HG03045 (cell line): ENCODE data around the gene KDM6B.

Source experiments
- ATAC-seq: cut with Tn5 transposase; IDR thresholded peaks from one replicate; pipeline ENCODE4 v1.9.1; 2021; ENCODE audit warnings: mild to moderate bottlenecking, moderate library complexity; ENCODE audit not compliant: unreplicated experiment

Gene KDM6B

DNA sequence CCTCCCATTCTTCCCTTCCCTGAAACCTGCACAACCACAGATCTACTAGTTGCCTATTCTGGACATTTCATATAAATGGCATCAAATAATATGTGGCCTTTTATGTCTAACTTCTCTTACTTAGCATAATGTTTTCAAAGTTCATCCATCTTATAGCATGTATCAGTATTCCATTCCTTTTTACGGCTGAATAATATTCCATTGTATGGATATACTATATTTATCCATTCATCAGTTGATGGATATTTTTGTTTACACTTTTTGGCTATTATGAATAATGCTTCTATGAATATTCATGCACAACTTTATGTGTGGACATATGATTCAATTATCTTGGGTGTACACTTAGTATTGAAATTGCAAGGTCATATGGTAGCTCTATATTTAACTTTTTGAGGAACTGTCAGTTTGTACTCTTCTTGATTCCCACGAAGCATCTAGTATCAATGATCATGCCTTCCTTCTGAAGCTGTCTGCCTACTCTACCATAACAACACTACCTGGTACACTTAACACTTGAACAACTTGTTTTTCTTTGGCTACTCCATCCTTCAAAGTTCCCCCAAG lies 41.9 kb downstream of the KDM6B start:
- no peak for ATAC-seq

DNA sequence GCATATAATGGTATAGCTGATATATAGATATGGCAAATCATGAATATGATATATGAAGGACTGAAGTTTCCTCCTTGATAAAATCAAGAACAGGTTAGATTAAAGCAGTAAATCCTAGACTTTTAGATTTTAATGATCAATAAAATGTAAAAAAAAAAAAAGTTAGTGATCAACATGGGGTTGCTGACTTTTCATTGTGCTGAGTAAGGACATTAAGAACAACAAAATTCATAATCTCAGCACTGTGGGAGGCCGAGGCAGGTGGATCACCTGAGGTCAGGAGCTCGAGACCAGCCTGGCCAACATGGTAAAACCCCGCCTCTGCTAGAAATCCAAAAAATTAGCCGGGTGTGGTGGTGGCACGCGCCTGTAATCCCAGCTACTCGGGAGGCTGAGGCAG lies 44.2 kb downstream of the KDM6B start:
- no peak for ATAC-seq

DNA sequence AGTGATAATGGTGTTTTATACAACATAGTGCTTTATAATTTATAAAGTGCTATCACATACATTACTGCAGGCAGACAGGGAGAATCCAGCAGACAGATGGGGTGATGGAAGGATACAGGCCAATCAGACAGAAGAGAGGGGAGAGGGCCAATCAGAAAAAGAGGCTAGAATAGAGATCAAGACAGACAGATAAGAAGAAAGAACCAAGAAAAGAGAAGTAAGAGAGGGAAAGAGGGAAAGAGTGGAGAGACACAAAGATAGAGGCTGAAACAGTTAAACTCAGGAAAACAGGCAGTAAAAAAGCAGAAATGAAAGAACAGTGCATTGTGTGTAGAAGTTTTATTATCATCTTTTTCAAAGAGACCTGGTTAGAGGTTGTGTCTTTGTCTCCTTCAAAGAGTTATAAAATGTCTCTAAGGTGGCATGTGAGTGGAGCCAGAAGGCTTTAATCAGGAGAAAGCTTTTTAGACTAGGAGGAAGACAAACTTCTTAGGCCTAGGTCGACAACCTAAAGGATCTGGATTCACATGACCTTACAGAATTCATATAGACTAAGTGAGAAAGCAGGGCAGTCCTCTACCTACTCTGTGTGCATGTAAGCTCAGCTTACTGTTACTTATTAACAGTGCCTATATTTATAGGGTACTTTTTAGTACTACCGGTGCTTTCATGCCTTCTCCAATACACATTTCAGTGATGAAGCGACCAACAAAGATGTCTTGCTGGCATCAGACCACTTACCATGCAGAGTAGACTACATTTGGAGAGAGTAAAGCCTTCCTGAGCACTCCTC lies 46.3 kb downstream of the KDM6B start:
- ATAC-seq: no peak

DNA sequence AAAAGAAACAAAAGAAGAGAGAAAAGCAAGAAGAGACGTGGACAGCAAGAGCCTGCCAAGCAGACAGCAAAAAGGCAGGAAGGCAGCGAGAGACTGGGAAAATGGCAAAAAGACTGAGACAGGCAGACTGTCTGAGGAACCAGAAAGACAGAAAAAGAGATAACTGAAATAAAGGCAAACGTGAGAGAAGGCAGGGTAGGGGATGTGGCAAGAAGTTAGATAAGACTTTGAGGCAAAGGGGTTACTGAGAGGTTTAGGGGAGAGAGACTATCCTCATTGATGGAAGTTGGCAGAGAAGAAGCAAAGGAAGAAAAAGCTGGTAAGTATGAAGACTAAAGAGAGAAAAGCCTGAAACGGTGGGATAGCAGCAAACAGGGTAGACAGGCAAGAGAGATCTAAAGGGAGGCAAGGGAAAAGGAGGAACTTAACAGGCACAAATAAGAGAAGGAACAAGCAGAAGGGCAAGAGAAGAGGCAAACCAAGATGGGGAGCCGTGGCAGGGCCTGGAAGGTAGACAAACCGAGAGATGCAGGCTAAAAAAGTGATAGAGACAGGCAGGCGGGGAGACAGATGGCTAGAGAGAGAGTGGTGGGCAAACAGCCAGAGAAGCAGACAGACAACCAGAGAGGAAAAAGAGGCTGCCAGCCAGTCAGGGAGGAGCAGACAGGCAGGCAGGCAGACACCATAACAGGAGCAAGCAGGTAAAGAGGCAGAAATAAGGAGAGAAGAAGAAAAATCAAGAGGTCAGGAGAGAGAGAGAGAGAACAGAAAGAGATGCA lies 47.4 kb downstream of the KDM6B start:
- ATAC-seq: no peak

- no peak for ATAC-seq
Measured at GRCh38 chr17:7882068-7882467, 48.1 kb downstream of the KDM6B start.

DNA sequence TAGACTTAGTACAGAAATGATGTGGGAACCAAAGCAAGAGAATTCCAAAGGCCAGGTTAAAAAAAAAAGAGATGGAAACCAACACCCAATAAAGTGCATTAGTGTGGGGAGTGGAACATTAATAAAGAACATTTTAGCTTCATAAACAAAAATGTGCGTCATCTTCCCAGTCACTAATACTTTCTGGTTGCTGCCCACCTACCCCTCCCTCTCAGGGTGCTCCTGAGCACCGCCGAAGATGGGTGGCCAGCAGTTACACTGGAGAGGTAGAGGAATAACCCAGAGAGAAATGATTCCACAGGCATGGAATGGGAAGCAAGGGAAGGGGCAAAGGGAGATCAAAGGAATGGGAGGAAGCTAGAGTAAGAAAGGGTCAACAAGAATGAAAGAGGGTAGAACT lies 48.6 kb downstream of the KDM6B start:
- ATAC-seq: no peak
